SK-N-MC (cell line): ENCODE data around the gene ZNF69.
"Not testable (repeated sequence)": the region's sequence is repeated elsewhere in the genome, so short reads cannot be mapped to it uniquely, and the experiment has no call there.

Experiments
- DNase-seq: peaks from one replicate; pipeline ENCODE4 v3.0.0-alpha.2; 2011; ENCODE audit warnings: low read depth, low spot score
- H3K27ac ChIP-seq: fragments of 200-600 bp; sonication (generic); 2 replicates; pipeline ENCODE4 v1.5.1; 2016; ENCODE audit warnings: mixed run types
- H3K36me3 ChIP-seq: fragments of 200-600 bp; sonication (generic); 2 replicates; pipeline ENCODE4 v1.6.1; 2017; ENCODE audit warnings: antibody characterized with exemption, low read length, mixed read lengths; ENCODE audit not compliant: insufficient read depth
- H3K4me3 ChIP-seq: fragments of 200-600 bp; sonication (generic); 2 replicates; pipeline ENCODE4 v1.5.1; 2016
- H3K9ac ChIP-seq: fragments of 200-600 bp; sonication (generic); 2 replicates; pipeline ENCODE4 v1.8.0; 2017; ENCODE audit warnings: mixed run types, mixed read lengths; ENCODE audit not compliant: insufficient read length
- H3K9me3 ChIP-seq: fragments of 200-600 bp; sonication (generic); 2 replicates; pipeline ENCODE4 v1.6.1; 2017; ENCODE audit warnings: low read depth, mild to moderate bottlenecking, antibody characterized with exemption, low read length, moderate library complexity, mixed read lengths
- EZH2 ChIP-seq: fragments of 200-600 bp; sonication (generic); IDR thresholded peaks from one replicate; pipeline ENCODE4 v1.6.1; 2017; ENCODE audit warnings: antibody characterized with exemption
- FOXP2 ChIP-seq: optimal IDR thresholded peaks from 2 replicates; pipeline ENCODE3; 2011; ENCODE audit warnings: mild to moderate bottlenecking, moderate library complexity; ENCODE audit not compliant: insufficient read depth; ENCODE audit errors: extremely low read length, control extremely low read depth
- POLR2AphosphoS5 ChIP-seq: IDR thresholded peaks from 2 replicates; pipeline ENCODE4 v1.6.1; 2012; ENCODE audit warnings: mild to moderate bottlenecking, low read depth, low read length, borderline replicate concordance

ZNF69 gene

DNA sequence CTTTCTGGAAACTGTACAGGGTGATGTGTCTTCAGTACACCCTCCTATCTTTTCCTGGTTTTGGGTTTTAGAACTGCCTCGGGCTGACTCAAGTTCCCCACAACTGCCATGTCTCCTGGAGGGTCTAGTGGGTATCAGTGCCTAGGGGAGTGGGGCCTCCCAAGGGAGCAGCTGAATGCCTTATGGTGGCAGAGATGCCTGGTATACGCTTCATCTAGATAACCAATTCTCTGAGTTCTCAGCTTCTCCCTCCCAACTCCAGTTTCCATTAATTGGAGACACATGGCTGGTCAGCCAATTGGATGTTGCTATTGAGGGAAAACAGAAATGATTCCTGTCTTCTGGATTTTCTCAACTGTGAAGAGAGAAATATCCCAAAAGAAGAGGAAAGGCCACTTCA lies 26.3 kb upstream of the ZNF69 start:
- H3K27ac ChIP-seq, result no peak overlapping the region
- H3K9ac ChIP-seq, result no peak overlapping the region
- H3K36me3 ChIP-seq, result no peaks in the 10 kb centered on the region
- H3K4me3 ChIP-seq, result no peak overlapping the region
- no peaks in the 10 kb centered on the region for H3K9me3 ChIP-seq
- TF ChIP-seq FOXP2 (no peak), POLR2AphosphoS5 (no peak), EZH2 (no peak)
- no peak for DNase-seq

DNA sequence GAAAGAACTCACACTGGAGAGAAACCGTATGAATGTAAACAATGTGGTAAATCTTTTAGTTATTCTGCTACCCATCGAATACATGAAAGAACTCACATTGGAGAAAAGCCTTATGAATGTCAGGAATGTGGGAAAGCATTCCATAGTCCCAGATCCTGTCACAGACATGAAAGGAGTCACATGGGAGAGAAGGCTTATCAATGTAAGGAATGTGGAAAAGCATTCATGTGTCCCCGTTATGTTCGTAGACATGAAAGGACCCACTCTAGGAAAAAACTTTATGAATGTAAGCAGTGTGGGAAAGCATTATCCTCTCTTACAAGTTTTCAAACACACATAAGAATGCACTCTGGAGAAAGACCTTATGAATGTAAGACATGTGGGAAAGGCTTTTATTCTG lies 19.8 kb upstream of the ZNF69 start:
- H3K27ac ChIP-seq, H3K36me3 ChIP-seq, H3K9me3 ChIP-seq, H3K4me3 ChIP-seq, DNase-seq, H3K9ac ChIP-seq: not testable (repeated sequence)

DNA sequence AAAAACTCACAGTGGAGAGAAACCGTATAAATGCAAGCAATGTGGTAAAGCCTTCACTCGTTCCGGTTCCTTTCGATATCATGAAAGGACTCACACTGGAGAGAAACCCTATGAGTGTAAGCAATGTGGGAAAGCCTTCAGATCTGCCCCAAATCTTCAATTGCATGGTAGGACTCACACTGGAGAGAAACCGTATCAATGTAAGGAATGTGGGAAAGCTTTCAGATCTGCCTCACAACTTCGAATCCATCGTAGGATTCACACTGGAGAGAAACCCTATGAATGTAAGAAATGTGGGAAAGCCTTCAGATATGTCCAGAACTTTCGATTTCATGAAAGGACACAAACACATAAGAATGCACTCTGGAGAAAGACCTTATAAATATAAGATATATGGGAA lies 19.4 kb upstream of the ZNF69 start:
- DNase-seq, result no peak

DNA sequence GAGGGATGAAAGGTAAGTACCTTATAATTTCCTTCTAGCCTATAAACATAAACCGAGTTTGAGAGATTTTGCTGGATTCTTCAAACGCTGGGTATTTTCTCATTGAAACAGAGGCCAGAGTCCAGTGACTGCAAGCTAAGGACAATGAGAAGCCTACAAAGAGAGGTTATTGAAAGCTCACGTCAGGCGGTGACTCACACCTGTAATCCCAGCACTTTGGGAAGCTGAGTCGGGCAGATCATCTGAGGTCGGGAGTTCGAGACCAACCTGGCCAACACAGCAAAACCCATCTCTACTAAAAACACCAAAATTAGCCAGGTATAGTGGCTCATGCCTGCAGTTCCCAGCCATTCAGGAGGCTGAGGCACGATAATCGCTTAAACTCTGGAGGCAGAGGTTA lies 15.0 kb upstream of the ZNF69 start:
- Histone ChIP-seq H3K9ac (no peak overlapping the region), H3K36me3 (no peaks in the 10 kb centered on the region), H3K27ac (no peak overlapping the region), H3K9me3 (0 out of 2 replicates have a peak, but pooled peaks cover 4% of the 10 kb centered on the region), H3K4me3 (no peak overlapping the region)
- no peak for TF ChIP-seq POLR2AphosphoS5
- TF ChIP-seq FOXP2, result no peak
- no peak for TF ChIP-seq EZH2
- no peak for DNase-seq

More for the DNA sequence above, 19.4 kb upstream of the ZNF69 start:
- Histone ChIP-seq H3K9ac (no peak overlapping the region), H3K4me3 (no peak overlapping the region), H3K27ac (no peak overlapping the region), H3K36me3 (no peaks in the 10 kb centered on the region), H3K9me3 (0 out of 2 replicates have a peak, but pooled peaks cover 4% of the 10 kb centered on the region)
- TF ChIP-seq FOXP2 (no peak), EZH2 (no peak), POLR2AphosphoS5 (no peak)

DNA sequence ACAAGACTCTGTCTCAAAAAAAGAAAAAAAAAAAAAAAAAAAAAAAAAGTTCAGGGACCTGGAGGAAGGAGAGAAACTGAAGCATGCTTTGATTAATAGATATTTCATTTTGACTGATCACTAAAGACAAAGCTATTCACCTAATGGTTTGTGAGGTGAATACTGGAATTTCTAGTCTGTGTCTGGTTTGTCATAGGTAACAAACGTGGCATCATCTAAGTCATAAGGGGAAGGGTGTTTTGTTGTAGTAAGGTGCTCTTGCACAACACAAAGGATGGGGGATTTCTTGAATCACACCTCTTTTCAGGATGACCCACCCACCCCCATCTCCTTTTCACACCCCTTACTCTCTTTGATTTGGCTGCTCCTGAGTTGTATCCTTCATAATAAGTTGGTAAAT lies 13.8 kb upstream of the ZNF69 start:
- Histone ChIP-seq H3K9me3 (0 out of 2 replicates have a peak, but pooled peaks cover under 1% of the 10 kb centered on the region), H3K27ac (no peak overlapping the region), H3K36me3 (no peaks in the 10 kb centered on the region), H3K9ac (no peak overlapping the region), H3K4me3 (no peak overlapping the region)
- TF ChIP-seq EZH2 (no peak), FOXP2 (no peak), POLR2AphosphoS5 (no peak)
- no peak for DNase-seq

DNA sequence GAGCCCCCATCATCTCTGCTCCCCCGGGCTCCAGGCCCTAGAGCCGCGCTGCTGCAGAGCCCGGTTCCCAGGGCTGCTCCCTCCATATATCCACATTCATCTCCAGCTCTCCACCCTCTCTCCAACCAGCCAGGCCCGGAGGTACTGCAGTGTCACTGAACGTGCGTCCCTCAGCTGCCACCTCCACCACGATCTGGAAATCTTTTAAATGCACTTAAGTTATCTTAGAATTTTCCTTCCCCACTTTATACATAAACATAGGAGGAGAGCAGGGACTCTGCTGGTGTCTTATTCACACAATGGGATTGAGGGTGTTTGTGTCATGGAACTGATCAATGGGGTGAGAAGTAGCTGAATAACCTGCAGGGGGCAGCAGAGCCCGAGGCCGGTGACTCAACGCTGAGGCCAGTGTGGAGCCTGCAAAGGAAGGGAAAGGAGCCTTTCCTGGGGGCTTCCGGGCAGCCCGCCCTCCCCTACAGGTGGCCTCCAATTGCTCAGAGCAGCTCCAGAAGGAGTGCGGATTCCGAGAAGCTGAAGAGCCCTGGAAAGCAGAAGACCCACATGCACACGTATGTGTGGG lies 7.8 kb upstream of the ZNF69 start:
- not testable (repeated sequence) for DNase-seq, H3K27ac ChIP-seq, H3K36me3 ChIP-seq, H3K9me3 ChIP-seq, H3K9ac ChIP-seq, H3K4me3 ChIP-seq

DNA sequence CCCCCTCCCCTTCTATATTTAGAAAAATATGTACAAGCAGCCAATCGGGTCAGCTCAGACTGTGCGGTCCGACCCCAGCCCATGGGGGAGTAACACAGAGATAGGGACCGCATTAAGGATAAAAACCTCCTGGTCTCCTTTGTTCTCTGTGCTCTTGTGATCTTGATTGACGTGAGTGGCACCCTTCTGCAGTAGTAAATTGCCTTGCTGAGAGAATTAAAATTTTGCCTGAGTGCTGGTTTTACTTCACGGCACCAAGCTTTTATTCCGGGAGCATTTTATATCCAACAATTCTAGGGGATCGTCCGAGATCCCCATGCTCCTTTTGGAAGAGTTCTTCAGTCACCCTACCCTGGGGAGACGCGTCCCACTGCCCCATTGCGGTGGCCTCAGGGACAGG lies 7.0 kb upstream of the ZNF69 start:
- Histone ChIP-seq H3K36me3 (no peaks in the 10 kb centered on the region), H3K9ac (no peak overlapping the region), H3K9me3 (no peaks in the 10 kb centered on the region), H3K27ac (no peak overlapping the region), H3K4me3 (no peak overlapping the region)
- no peak for TF ChIP-seq POLR2AphosphoS5
- no peak for TF ChIP-seq EZH2
- TF ChIP-seq FOXP2, result no peak
- no peak for DNase-seq

DNA sequence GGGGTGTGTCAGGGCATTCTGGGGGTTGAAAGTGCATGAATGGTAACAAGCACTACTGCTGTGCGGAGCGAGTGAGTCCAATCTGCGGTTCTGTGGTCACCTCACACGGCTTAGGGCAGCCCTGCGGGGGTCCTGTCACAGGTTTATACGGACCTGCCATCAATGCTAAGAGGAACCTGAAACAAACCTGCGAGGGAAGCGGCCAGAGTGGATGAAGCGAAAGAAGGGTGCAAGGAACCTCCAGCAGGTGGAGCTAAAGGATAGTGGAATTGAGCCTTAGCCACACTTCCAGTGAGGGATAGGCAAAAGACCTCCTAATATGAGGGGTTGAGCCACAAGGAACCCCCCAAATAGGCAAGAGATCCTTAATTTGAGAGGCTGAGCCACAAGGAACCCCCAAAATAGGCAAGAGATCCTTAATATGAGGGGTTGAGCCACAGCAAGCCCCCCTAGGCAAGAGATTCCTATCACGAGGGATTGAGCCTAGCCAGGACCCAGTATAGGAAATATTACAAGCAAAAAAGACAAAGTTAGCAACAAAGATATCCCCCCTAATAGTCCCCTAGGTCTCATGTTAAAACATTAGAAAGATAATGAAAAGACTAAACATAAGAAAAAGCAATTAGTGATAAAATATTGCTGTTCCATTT lies 6.3 kb upstream of the ZNF69 start:
- no peaks in the 10 kb centered on the region for H3K9me3 ChIP-seq

DNA sequence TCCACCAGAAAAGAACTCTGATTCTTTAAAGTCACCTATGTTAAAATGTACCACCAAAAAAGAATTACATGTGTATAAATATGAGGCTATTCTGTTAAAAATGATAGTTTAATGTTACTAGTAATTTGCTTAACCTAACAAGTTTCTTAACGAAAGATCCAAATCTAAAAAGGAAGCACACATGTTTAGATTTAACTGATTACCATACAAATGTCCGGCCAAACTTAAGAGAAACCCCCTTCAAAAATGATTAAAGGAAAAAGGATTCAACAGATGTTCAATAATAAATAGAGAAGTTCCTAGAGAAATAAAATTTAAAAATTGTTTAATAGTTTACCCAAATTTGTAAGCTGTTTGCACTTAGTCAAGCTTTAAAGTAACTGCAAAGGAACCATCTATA lies 5.0 kb upstream of the ZNF69 start:
- TF ChIP-seq POLR2AphosphoS5, result no peak
- no peak for TF ChIP-seq EZH2
- TF ChIP-seq FOXP2, result no peak
- H3K4me3 ChIP-seq, result no peak overlapping the region
- H3K27ac ChIP-seq, result no peak overlapping the region
- no peaks in the 10 kb centered on the region for H3K36me3 ChIP-seq
- no peak for DNase-seq
- no peak overlapping the region for H3K9ac ChIP-seq
- no peaks in the 10 kb centered on the region for H3K9me3 ChIP-seq

More for the DNA sequence above, 6.3 kb upstream of the ZNF69 start:
- Histone ChIP-seq H3K27ac (no peak overlapping the region), H3K4me3 (no peak overlapping the region), H3K36me3 (no peaks in the 10 kb centered on the region), H3K9ac (no peak overlapping the region)
- no peak for DNase-seq
- TF ChIP-seq EZH2 (no peak), POLR2AphosphoS5 (no peak)
